HepG2 (cell line): ENCODE results near the gene SEMA3F. TPM values are rescaled to one million over a fixed set of nuclear protein-coding genes. Genes with fewer than 3 reads are reported as not detected.
A peak's percentile ranks its signal among the peaks of the same experiment; 100 is the strongest.

Experiments used
- CREM ChIP-seq, 2 experiments: sonication (generic) in 1 of 2; formaldehyde crosslinking in 1 of 2; IDR thresholded peaks; 2 replicates each; pipeline versions ENCODE4 v1.4.0 to v1.6.1; 2016 to 2020; ENCODE audit warnings: antibody characterized with exemption in 1 of 2, mild to moderate bottlenecking in 1 of 2, missing genetic modification reagents in 1 of 2
- FOXK2 ChIP-seq: fragments of 450-650 bp; IDR thresholded peaks from 2 replicates; pipeline ENCODE4 v1.6.1; 2016
- GMEB2 ChIP-seq: IDR thresholded peaks from 2 replicates; pipeline ENCODE4 v1.6.1; 2016; ENCODE audit warnings: missing biosample characterization, missing genetic modification reagents, low read depth
- GZF1 ChIP-seq: sonication (generic); formaldehyde crosslinking; IDR thresholded peaks from 2 replicates; pipeline ENCODE4 v1.5.1; 2020; ENCODE audit warnings: mild to moderate bottlenecking, missing genetic modification reagents
- HNRNPK ChIP-seq: fragments of 200-400 bp; formaldehyde crosslinking; IDR thresholded peaks from 2 replicates; pipeline ENCODE4 v1.6.1; 2018; ENCODE audit warnings: low read length, low read depth, moderate library complexity, mild to moderate bottlenecking; ENCODE audit not compliant: poor library complexity, severe bottlenecking
- JUNB ChIP-seq: sonication (generic); formaldehyde crosslinking; IDR thresholded peaks from 2 replicates; pipeline ENCODE4 v1.8.0; 2022; ENCODE audit warnings: missing genetic modification reagents, mild to moderate bottlenecking, borderline replicate concordance
- KDM2A ChIP-seq: sonication (generic); formaldehyde crosslinking; IDR thresholded peaks from 2 replicates; pipeline ENCODE4 v1.4.0; 2020; ENCODE audit warnings: low read depth, missing genetic modification reagents, borderline replicate concordance
- MIER3 ChIP-seq: IDR thresholded peaks from 2 replicates; pipeline ENCODE4 v1.6.1; 2016; ENCODE audit warnings: missing compliant biosample characterization, borderline replicate concordance
- NRL ChIP-seq: sonication (generic); formaldehyde crosslinking; IDR thresholded peaks from 2 replicates; pipeline ENCODE4 v1.5.0; 2020; ENCODE audit warnings: missing genetic modification reagents, mild to moderate bottlenecking, moderate library complexity, borderline replicate concordance
- PITX1 ChIP-seq: sonication (generic); formaldehyde crosslinking; IDR thresholded peaks from 2 replicates; pipeline ENCODE4 v1.5.1; 2020; ENCODE audit warnings: mild to moderate bottlenecking, missing genetic modification reagents
- RELA ChIP-seq: sonication (generic); formaldehyde crosslinking; IDR thresholded peaks from 2 replicates; pipeline ENCODE4 v1.4.0; 2020; ENCODE audit warnings: missing genetic modification reagents
- SAP130 ChIP-seq: IDR thresholded peaks from 2 replicates; pipeline ENCODE4 v1.6.1; 2016; ENCODE audit warnings: low read depth
- TOE1 ChIP-seq: sonication (generic); formaldehyde crosslinking; IDR thresholded peaks from 2 replicates; pipeline ENCODE4 v1.4.0; 2020; ENCODE audit warnings: mild to moderate bottlenecking, missing genetic modification reagents
- UBTF ChIP-seq: sonication (generic); formaldehyde crosslinking; IDR thresholded peaks from 2 replicates; pipeline ENCODE4 v1.4.0; 2020; ENCODE audit warnings: mild to moderate bottlenecking, missing genetic modification reagents
- ZBTB20 ChIP-seq: sonication (generic); formaldehyde crosslinking; IDR thresholded peaks from 2 replicates; pipeline ENCODE4 v1.8.1; 2023; ENCODE audit warnings: missing genetic modification reagents, low read depth, mild to moderate bottlenecking, borderline replicate concordance
- ZC3H4 ChIP-seq: sonication (generic); formaldehyde crosslinking; IDR thresholded peaks from 2 replicates; pipeline ENCODE4 v1.4.0; 2020; ENCODE audit warnings: missing genetic modification reagents, borderline replicate concordance
- ZFP90 ChIP-seq: sonication (generic); formaldehyde crosslinking; IDR thresholded peaks from 2 replicates; pipeline ENCODE4 v1.8.0; 2022; ENCODE audit warnings: missing genetic modification reagents, mild to moderate bottlenecking, inconsistent platforms, borderline replicate concordance
- ZGPAT ChIP-seq: IDR thresholded peaks from 2 replicates; pipeline ENCODE4 v1.6.1; 2016; ENCODE audit warnings: mild to moderate bottlenecking
- ZMAT5 ChIP-seq: sonication (generic); formaldehyde crosslinking; IDR thresholded peaks from 2 replicates; pipeline ENCODE4 v1.5.0; 2020; ENCODE audit warnings: mild to moderate bottlenecking, low read depth, missing genetic modification reagents, borderline replicate concordance
- ZNF264 ChIP-seq: sonication (generic); formaldehyde crosslinking; IDR thresholded peaks from 2 replicates; pipeline ENCODE4 v1.4.0; 2020; ENCODE audit warnings: missing genetic modification reagents
- ZNF678 ChIP-seq: sonication (generic); formaldehyde crosslinking; IDR thresholded peaks from 2 replicates; pipeline ENCODE4 v1.4.0; 2020; ENCODE audit warnings: mild to moderate bottlenecking, missing genetic modification reagents
- polyA plus RNA-seq, 8 experiments: library from polyadenylated mRNA; depleted of rRNA in 3 of 8; stranded (reverse) in 7 of 8; unstranded in 1 of 8; fragments of >200 nt; fragmentation: Illumina TruSeq in 4 of 8; extraction: Trizol in 4 of 8; gene quantifications; 2 replicates each; pipeline versions ENCODE4 v1.2.1 to v1.2.3, GENCODE V29; 2011 to 2016; ENCODE audit warnings: low read depth in 4 of 8, missing spikeins in 1 of 8, mixed read lengths in 1 of 8; ENCODE audit not compliant: insufficient read depth in 1 of 8
- total RNA-seq, 5 experiments: library from RNA; depleted of rRNA; stranded (reverse); fragments of >200 nt; fragmentation: Illumina TruSeq; extraction: Trizol; gene quantifications; 2 replicates each; pipeline ENCODE4 v1.2.3, GENCODE V29; 2016; ENCODE audit warnings: low read depth in 1 of 5

SEMA3F gene
- total and polyA plus RNA-seq, 2 of the 13 experiments (the other 11 are each of a cell fraction or from before 2014, with no cell fraction given) = 7.6 to 17.2 TPM

GRCh38 chr3:50195501-50196252, 40.6 kb downstream of the SEMA3F start (continued):
- TF ChIP-seq GMEB2 (CRISPR knock-in tag) (no peak), FOXK2 (peak; percentile 87), SAP130 (peak; percentile 94), KDM2A (CRISPR knock-in tag) (no peak), GZF1 (no peak), ZGPAT (CRISPR knock-in tag) (peak; percentile 93), JUNB (CRISPR knock-in tag) (peak; percentile 61; the same call in 1 of the 2 replicates), TOE1 (no peak), ZNF678 (CRISPR knock-in tag) (0 out of 2 replicates have a peak, but pooled peaks have one; percentile 66), ZC3H4 (peak; percentile 88; the same call in 1 of the 2 replicates), ZBTB20 (CRISPR knock-in tag) (peak; percentile 73), ZNF264 (CRISPR knock-in tag) (peak; percentile 10; the same call in 1 of the 2 replicates), ZFP90 (peak; percentile 49; the same call in 1 of the 2 replicates), PITX1 (CRISPR knock-in tag) (peak; percentile 82), ZMAT5 (CRISPR knock-in tag) (no peak), HNRNPK (no peak), RELA (CRISPR knock-in tag) (no peak), MIER3 (peak; percentile 70), CREM (IDR thresholded peaks at IDR 0.05) (peak; percentile 83), CREM (CRISPR knock-in tag; IDR thresholded peaks at IDR 0.05) (no peak), UBTF (CRISPR knock-in tag) (peak; percentile 73), NRL (CRISPR knock-in tag) (peak; percentile 55; the same call in 1 of the 2 replicates)
